Measurements from ENCODE around the gene KDM7A.
"Not testable (repeated sequence)": the region's sequence is repeated elsewhere in the genome, so short reads cannot be mapped to it uniquely, and the experiment has no call there.

KDM7A gene

GRCh38 chr7:140176811-140177702, at the start of gene KDM7A:
KDM7A (minus strand) TSS chr7:140176983; CDS start chr7:140176937, 46 bp downstream.
- FAIRE-seq (no peak), DNase-seq (ENCODE audit: low spot score) (peak; percentile 91)

GRCh38 chr7:140225562-140226249, 48.9 kb upstream of the KDM7A start:
- FAIRE-seq (no peak), DNase-seq (ENCODE audit: low spot score) (no peak)

GRCh38 chr7:140223515-140224221, 46.9 kb upstream of the KDM7A start:
- FAIRE-seq (no peak), DNase-seq (ENCODE audit: low spot score) (no peak)

- FAIRE-seq (no peak), DNase-seq (ENCODE audit: low spot score) (no peak)
Observed at GRCh38 chr7:140222814-140223213, 46.0 kb upstream of the KDM7A start.

GRCh38 chr7:140219672-140220524, 43.1 kb upstream of the KDM7A start:
- DNase-seq (ENCODE audit: low spot score) (no peak), FAIRE-seq (no peak)

GRCh38 chr7:140218656-140219055, 41.9 kb upstream of the KDM7A start:
- DNase-seq (ENCODE audit: low spot score) (no peak), FAIRE-seq (no peak)

- DNase-seq (ENCODE audit: low spot score) (no peak), FAIRE-seq (no peak)
Observed at GRCh38 chr7:140217750-140218501, 41.1 kb upstream of the KDM7A start.

GRCh38 chr7:140215281-140215680, 38.5 kb upstream of the KDM7A start:
- FAIRE-seq (no peak), DNase-seq (ENCODE audit: low spot score) (no peak)

GRCh38 chr7:140214075-140214684, 37.4 kb upstream of the KDM7A start:
- DNase-seq (ENCODE audit: low spot score) (no peak), FAIRE-seq (no peak)

GRCh38 chr7:140213684-140214074, 36.9 kb upstream of the KDM7A start:
- FAIRE-seq (no peak), DNase-seq (ENCODE audit: low spot score) (no peak)

GRCh38 chr7:140212100-140212881, 35.5 kb upstream of the KDM7A start:
- DNase-seq (ENCODE audit: low spot score) (peak; percentile 16), FAIRE-seq (no peak)

GRCh38 chr7:140211698-140212097, 34.9 kb upstream of the KDM7A start:
- no peak for FAIRE-seq
- DNase-seq (ENCODE audit: low spot score), result no peak

- FAIRE-seq, result no peak
Observed at GRCh38 chr7:140209866-140210609, 33.3 kb upstream of the KDM7A start.

GRCh38 chr7:140206616-140207389, 30.0 kb upstream of the KDM7A start:
- no peak for DNase-seq (ENCODE audit: low spot score)
- FAIRE-seq, result no peak

More at GRCh38 chr7:140209866-140210609, 33.3 kb upstream of the KDM7A start:
- DNase-seq (ENCODE audit: low spot score), result no peak

- FAIRE-seq, result no peak
Observed at GRCh38 chr7:140205600-140205999, 28.8 kb upstream of the KDM7A start.

GRCh38 chr7:140203556-140203955, 26.8 kb upstream of the KDM7A start:
- no peak for FAIRE-seq
- no peak for DNase-seq (ENCODE audit: low spot score)

More at GRCh38 chr7:140205600-140205999, 28.8 kb upstream of the KDM7A start:
- DNase-seq (ENCODE audit: low spot score), result no peak

- not testable (repeated sequence) for FAIRE-seq; DNase-seq (ENCODE audit: low spot score)
Observed at GRCh38 chr7:140202942-140203341, 26.2 kb upstream of the KDM7A start.

Data from urothelium cell line (cell line).